AG09319 (cell line): ENCODE results near the gene ABCC8.

Experiments used
- DNase-seq: peaks from one replicate; pipeline ENCODE4 v3.0.0-alpha.2; 2010; ENCODE audit warnings: low read depth; ENCODE audit errors: extremely low read depth
- TF ChIP-seq, protein P1 (sequence below): IDR thresholded peaks from 2 replicates; pipeline ENCODE4 v1.5.1; 2011; ENCODE audit warnings: low read depth, mild to moderate bottlenecking, inconsistent platforms, low read length, moderate library complexity

ABCC8 gene

GRCh38 chr11:17405232-17406005, 71.2 kb downstream of the ABCC8 start:
- peak; percentile 14 for DNase-seq
- TF ChIP-seq, protein P1, sequence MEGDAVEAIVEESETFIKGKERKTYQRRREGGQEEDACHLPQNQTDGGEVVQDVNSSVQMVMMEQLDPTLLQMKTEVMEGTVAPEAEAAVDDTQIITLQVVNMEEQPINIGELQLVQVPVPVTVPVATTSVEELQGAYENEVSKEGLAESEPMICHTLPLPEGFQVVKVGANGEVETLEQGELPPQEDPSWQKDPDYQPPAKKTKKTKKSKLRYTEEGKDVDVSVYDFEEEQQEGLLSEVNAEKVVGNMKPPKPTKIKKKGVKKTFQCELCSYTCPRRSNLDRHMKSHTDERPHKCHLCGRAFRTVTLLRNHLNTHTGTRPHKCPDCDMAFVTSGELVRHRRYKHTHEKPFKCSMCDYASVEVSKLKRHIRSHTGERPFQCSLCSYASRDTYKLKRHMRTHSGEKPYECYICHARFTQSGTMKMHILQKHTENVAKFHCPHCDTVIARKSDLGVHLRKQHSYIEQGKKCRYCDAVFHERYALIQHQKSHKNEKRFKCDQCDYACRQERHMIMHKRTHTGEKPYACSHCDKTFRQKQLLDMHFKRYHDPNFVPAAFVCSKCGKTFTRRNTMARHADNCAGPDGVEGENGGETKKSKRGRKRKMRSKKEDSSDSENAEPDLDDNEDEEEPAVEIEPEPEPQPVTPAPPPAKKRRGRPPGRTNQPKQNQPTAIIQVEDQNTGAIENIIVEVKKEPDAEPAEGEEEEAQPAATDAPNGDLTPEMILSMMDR, result peak; percentile 24

DNA sequence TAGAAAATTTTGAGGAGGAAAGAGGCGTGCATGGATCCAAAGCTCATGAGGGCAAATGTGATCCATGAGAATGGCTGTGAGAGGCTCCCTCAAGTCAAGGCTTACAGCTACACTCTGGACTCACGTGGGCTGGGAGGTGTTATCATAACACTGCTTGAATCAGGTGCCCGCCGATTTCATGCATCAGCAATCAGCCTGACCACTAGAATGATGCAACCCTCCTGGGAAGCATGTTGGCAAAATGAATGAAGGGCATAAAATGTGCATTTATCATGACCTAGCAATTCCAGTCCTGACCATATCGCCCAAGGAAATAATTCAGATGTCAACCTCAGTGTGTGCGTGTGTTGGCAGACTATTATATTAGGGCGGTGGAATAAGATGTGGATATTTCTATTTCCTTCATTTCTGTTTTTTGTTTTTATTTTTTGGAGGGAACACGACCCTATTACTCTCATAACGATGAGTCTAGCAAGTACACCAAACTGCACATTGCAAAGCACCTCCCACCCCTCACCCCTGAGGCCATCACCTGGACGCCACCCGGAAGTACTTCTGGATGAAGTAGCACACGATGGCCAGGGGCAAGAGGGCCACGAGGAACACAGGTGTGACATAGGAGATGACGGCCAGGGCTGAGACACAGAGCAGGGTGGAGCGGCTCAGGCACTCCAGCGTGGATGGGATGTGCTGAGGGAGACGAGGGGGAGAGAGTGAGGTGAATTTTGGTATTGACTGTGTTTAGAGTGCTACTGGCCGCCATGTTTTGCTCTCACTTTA, 72.5 kb downstream of the ABCC8 start:
- TF ChIP-seq, protein P1, result no peak
- no peak for DNase-seq

DNA sequence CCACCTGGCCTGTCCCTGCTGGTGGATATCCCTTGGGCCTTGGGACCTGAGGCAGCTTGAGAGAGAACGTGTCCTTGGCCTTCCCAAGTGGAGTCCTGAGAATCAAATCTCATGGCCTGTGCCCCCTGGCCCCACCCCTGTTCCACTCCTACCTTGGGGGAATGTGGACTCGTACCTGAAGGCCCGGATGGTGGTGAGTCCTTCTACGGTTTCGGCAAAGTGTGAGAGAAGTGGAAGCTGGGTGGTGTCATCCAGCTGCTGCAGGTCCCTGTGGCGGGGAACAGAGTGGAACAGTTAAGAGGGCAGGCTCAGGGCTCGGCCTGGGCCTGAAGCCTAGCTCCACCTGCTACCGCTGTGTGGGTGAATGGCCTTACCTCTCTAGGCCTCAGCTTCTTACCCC, 74.2 kb downstream of the ABCC8 start:
- TF ChIP-seq, protein P1, result no peak

DNA sequence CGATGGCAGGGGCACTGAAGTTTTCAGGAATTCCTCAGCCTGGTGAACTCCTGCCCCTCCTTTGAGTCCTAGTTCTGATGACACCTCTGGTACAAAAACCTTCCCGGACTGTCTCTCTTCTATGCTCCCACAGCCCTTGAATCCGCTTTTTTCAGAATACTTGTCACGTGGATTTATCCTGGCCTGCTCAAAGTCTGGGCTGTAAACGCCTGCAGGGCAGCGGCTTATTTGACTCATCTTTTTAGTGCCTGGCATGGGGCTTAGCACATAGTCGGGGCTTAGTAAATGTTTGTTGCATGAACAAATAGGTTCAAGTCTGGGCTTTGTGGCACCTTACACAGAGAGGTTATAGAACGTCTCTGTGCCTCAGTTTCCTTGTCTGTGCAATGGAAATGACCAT, 74.8 kb downstream of the ABCC8 start:
- TF ChIP-seq, protein P1, result no peak
- no peak for DNase-seq

More for the DNA sequence above, 74.2 kb downstream of the ABCC8 start:
- no peak for DNase-seq

GRCh38 chr11:17401316-17401715, 75.3 kb downstream of the ABCC8 start:
- no peak for DNase-seq
- TF ChIP-seq, protein P1, result no peak

GRCh38 chr11:17400048-17400775, 76.4 kb downstream of the ABCC8 start:
- TF ChIP-seq, protein P1, result no peak
- DNase-seq, result no peak
